ENCODE measurements around the gene PPIB.

GRCh38 chr15:64161688-64162477 lies 939 bp downstream of the PPIB start:
- no peak for TF ChIP-seq POLR2AphosphoS5 (IDR thresholded peaks at IDR 0.05)
- TF ChIP-seq CTCF (IDR thresholded peaks at IDR 0.05) = no peak
- TF ChIP-seq POLR2A (IDR thresholded peaks at IDR 0.05; ENCODE audit: low read depth) = no peak
- TF ChIP-seq EP300 (IDR thresholded peaks at IDR 0.05) = no peak

Measured in esophagus muscularis mucosa (tissue), 4 donors.